Activated CD8-positive, alpha-beta memory T cell treated with anti-CD3 and anti-CD28 coated beads for 36 hours (primary cell): ENCODE measurements around the gene MACROD2. TPM values are rescaled to one million over a fixed set of nuclear protein-coding genes. Genes with fewer than 3 reads are reported as not detected.
"Not testable (repeated sequence)": the region's sequence is repeated elsewhere in the genome, so short reads cannot be mapped to it uniquely, and the experiment has no call there.

Source experiments
- CTCF ChIA-PET: fragments of 350-600 bp; sonication (Branson Sonifier 250); formaldehyde crosslinking; loops from one replicate; lab custom pipeline; 2021; ENCODE audit warnings: antibody characterized with exemption; lab: Charles Lee
- POLR2A ChIA-PET: fragments of 350-600 bp; sonication (Branson Sonifier 250); formaldehyde crosslinking; loops from one replicate; lab custom pipeline; 2021; ENCODE audit warnings: antibody characterized with exemption; lab: Charles Lee
- total RNA-seq, 2 experiments: library from RNA; stranded (reverse); gene quantifications; one replicate each; pipeline ENCODE4 v1.2.3, GENCODE V29; 2021

Gene MACROD2
- total RNA-seq, 2 experiments from 2014 or later: not detected

DNA sequence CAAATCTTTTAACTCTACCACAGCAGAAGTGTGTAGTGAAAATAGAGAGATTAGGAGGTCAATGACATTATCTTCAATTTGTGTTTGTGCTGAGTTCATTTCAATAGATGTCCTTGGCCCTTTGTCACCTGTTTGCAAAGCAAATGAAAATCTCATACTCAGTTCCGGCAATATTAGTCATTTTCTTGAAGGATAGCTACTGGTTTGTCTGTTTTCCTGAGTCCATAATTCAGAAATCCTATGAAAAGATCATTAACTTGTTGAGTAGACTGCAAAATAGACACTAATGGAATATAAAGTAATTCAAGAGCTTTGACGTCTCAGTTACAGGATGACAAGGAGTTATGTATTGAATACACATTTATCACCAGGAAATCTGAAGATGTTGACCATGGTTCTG is 1163.2 kb downstream of the MACROD2 start:
- ChIA-PET CTCF (no interaction called here), POLR2A (no interaction called here)

DNA sequence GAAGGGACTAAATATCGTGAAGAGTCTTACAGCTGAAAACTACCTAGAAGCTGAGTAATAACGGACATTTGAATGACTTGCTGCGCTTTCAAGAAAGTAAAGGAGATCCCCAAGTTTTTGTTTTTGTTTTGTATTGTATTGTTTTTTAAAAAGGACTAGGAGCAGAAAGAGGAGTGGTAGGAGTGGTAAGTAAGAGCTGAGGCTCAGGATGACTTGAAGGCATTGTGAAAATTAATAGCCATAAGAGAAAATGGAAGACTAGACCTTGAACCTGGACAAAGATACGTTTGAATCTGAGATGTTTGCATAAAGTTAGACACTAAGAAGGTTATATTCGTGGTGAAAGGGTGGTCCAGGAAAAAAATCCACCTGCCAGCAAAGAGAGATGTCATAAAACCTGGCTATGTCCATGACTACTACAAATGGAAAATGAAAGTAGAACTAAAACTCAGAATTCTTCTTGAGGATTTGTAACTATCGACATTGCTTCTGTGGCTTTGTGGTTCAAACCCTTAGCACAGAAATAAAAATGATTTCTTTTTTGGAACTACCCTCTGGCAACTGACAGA is 1166.8 kb downstream of the MACROD2 start:
- ChIA-PET CTCF (no interaction called here), POLR2A (no interaction called here)

DNA sequence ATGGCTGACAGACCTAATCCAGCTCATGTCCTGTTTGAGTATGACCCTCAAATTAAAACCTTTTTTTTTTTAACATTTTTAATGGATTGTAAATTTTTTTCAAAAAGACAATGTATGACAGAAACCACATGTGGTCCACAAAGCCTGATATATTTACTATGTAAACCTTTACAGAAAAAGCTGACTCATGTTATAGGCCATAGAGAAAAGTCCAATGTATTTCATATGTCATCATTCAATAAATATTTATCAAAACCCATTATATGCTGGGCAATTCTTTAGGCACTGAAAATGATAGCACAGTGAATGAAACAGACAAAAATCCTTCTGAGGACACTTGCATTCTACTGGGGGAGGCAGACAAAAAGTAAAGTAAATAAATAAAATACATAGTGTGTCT is 1168.3 kb downstream of the MACROD2 start:
- ChIA-PET POLR2A (no interaction called here), CTCF (no interaction called here)

DNA sequence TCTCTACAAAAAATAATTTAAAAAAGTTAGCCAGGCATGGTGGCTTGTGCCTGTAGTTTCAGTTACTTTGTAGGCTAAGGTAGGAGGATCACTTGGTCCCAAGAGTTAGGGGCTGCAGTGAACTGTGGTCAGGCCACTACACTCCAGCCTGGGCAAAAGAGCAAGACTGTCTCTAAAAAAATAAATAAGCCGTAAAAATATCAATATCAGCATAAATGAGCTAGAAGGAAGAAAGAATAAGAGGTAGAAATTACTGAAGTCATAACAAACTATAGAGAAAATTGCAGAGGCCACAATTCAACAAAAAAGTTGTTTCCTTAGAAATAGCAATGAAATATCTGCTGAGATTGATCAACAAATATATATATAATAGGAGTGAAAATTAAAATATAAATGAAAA is 1169.4 kb downstream of the MACROD2 start:
- ChIA-PET CTCF (no interaction called here), POLR2A (no interaction called here)

DNA sequence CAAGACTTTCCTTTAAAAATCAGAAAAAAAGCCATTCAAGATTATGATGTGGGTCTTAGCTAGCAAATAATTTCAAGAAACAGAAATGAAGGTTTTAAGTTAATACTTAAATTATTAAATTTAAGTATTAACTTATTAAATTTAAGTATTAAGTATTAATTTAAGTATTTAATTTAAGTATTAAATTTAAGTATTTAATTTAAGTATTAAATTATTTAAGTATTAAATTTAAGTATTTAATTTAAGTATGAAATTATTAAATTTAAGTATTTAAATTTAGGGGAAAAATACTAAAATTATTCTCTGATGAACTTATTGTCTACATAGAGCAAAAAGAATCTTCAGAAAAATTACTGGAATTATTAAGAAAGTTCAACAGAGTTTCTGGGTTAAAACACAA is 1171.4 kb downstream of the MACROD2 start:
- CTCF ChIA-PET: no interaction called here
- POLR2A ChIA-PET: no interaction called here

DNA sequence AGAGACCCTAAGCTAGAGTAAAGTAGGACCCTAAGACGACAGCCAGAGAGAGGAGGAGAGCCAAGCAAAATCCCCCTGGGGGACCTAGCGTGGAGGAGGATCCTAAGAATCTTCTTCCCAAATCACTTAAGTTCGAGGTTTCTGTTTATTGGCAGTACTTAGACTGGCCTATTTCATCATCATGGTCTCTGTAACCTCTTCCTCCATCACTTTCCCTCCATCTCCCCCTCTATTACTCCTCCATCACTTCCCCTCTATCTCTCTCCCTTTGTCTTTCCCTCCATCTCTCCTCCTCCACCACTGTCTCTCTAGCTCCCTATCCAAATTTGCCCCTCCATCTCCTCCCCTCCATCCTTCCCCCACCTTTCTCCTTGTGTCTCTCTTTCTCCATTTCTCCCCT is 1175.7 kb downstream of the MACROD2 start:
- ChIA-PET CTCF (no interaction called here), POLR2A (no interaction called here)

DNA sequence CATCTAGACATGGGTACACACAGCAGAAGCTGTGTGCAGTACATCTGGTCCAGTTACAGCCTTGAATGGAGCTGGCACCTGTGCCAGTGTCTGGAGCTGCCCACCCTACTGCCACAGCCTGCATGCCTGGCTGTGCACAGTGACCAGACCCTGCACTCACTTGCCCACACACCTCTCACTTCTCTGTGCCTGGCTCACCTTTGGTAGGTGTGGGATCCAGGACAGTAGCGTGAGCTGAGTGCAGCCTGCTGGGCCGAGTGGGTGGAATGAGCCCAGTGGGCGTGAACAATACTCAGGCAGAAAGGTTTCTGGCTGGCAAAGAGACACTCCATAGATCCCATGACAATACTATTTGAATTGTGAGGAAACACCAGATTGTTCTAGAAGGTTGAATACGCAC is 1181.6 kb downstream of the MACROD2 start:
- CTCF ChIA-PET: no interaction called here
- POLR2A ChIA-PET: no interaction called here

DNA sequence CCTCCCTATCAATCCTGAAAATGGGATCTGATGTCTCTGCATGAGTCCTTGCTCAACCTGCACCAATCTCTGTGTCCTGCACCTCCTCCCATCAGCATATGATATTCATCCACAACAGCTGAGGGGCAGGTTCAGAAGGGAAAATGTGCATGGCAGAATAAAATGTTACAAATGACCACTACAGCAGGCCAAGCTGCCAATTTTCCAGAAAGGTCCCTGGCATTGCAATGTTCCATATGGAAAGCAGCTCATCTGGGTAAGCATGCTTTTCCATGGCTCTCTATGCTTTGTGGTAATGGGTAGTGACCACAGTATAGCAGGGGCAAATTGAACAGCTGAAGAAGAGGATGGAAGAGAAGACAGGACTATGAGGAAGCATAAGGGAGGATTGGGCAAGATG is 1183.3 kb downstream of the MACROD2 start:
- ChIA-PET CTCF (no interaction called here), POLR2A (no interaction called here)

DNA sequence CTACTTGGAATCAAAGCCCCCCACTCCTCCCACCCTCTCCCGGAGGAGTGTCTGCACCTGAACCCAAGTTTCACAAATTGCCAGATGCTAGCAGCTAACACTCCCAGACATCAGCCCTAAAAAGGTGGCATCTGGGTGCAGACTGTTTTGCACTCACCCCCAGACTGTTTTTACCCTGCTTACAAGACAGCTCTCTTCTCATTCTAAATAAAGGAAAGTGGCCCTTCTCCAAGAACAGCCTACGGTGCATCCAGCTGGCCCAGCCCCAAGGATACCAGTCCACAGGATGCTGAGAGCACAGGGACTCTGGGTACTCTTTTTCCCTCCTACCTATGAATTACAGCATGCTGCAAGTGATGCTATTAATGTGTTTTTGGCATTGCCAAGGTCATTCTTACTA is 1184.1 kb downstream of the MACROD2 start:
- POLR2A ChIA-PET: no interaction called here
- CTCF ChIA-PET: no interaction called here

DNA sequence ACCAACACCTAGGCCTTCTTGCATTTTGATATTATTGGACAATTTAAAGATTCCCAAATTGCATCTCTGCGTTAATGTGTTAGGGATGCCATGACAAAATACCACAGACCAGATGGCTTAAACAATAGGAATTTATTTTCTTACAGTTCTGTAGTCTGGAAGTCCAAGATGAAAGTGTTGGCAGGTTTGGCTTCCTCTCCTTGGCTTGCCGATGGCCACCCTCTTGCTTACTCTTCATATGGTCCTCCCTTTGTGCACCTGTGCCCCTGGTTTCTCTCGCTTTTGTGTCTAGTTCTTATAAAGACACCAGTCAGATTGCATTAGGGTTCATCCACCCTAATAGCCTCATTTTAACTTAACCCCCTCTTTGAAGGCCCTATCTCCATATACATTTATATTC is 1184.5 kb downstream of the MACROD2 start:
- CTCF ChIA-PET: no interaction called here
- POLR2A ChIA-PET: no interaction called here

DNA sequence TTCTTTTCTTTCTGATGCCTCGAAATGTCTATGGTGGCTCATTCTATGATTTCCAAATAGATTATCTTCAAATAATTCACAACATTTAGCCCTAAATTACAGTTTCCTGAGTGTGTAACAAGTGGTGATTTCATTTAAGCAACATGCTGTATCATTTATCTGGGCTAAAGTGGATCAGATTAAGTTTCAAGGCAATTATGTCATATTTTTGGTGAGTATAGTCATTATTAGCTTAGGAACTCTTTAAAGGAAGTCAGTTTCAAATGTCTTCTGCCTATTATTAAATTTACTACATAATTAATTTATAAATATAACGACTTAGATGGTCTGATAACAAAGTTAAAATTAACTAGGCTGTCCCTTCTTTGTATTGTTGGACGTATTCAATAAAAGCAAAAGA is 1190.0 kb downstream of the MACROD2 start:
- CTCF ChIA-PET: no interaction called here
- POLR2A ChIA-PET: no interaction called here

DNA sequence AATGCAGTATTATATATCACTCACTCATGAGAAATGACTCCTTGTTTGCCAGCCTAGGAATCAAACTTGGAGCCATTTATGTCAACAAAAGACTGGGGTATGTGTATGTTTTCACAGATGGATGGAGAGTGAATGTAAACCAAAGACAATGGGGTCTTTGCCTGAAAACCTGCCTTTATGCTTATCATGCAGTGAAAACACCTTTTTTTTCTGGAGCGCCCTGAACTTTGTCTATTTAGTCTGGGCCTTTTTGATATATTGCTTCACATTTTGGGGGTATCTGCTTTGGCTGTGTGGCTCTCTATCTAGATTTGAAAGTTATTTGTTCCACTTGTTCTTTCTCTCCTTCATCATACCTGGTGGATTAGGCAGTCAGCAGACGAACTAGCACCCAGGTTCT is 1190.6 kb downstream of the MACROD2 start:
- ChIA-PET POLR2A (no interaction called here), CTCF (no interaction called here)

DNA sequence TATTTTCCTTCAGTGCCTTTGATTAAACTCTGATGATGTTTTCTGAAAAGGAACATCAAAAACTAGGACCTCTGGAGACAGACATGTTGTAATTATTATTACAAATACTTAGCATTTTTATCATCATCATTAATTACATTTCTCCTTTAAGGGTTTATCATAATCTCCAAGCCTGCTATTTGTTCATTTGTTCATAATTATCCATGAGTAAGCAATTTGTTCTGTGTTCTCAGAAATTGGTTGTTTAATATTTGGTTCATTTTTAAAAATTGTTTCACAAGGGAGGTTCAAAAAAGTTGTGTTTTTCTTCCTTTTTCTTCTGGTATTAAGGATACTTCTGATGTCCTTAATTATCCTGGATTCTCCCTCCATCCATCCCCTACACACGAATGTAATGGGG is 1192.3 kb downstream of the MACROD2 start:
- POLR2A ChIA-PET: no interaction called here
- CTCF ChIA-PET: no interaction called here

DNA sequence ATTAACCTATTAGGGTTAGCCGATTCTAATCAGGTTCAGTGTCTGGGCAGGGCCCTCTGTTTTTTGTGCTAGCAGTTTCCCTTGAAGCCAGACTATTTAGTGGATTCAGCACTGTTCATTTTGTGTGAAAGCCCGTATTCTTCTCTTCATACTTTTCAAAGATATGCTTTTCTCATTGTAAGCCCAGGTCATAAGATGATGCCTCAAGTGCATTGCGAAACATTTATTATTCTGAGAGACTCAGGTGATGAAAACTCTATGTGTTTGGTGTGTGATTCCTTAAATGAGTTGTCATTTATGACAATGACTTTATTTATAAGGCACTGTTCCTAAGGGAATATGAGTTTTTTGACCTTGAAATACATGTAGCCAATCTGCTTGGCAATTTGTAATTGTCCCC is 1193.1 kb downstream of the MACROD2 start:
- ChIA-PET CTCF (no interaction called here), POLR2A (no interaction called here)

DNA sequence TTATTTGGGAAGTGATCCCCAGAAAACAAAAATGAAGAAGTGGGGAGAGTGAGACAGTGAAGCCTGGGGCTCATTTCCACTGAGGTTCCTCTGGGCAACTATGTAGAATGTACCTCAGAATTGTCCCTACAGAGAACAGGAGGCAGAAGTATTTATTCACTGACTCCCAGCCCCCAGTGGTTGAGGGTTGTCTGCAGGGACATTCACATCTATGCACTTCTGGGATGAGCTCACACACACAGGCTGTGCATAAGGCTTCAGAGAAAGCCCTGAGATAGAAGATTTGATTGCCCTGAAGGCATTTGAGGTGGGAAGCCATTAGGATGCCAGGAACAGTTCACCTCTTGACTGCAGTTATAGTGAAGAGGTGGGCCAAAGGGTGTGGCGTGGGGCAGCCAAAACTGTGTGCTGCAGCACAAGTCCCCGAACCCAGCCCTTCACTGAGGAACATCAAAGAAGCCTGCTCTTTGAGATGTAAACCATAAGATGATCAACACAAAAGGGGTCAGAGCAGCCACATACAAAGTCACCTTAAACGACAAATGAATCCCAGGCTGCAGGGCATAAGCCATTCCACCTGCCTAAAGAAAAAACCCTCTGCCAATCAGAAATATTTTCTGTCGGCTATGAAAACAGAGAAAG is 1195.9 kb downstream of the MACROD2 start:
- ChIA-PET POLR2A (no interaction called here), CTCF (no interaction called here)

DNA sequence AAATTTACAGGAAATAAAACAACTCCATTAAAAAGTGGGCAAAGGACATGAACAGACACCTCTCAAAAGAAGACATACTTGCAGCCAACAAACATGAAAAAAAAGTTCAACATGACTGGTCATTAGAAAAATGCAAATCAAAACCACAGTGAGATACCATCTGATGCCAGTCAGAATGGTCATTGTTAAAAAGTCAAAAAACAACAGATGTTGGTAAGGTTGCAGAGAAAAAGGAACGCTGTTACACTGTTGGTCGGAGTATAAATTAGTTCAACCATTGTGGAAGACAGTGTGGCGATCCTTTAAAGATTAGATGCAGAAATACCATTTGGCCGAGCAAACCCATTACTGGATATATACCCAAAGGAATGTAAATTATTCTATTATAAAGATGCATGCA is 1200.1 kb downstream of the MACROD2 start:
- CTCF ChIA-PET: no interaction called here

DNA sequence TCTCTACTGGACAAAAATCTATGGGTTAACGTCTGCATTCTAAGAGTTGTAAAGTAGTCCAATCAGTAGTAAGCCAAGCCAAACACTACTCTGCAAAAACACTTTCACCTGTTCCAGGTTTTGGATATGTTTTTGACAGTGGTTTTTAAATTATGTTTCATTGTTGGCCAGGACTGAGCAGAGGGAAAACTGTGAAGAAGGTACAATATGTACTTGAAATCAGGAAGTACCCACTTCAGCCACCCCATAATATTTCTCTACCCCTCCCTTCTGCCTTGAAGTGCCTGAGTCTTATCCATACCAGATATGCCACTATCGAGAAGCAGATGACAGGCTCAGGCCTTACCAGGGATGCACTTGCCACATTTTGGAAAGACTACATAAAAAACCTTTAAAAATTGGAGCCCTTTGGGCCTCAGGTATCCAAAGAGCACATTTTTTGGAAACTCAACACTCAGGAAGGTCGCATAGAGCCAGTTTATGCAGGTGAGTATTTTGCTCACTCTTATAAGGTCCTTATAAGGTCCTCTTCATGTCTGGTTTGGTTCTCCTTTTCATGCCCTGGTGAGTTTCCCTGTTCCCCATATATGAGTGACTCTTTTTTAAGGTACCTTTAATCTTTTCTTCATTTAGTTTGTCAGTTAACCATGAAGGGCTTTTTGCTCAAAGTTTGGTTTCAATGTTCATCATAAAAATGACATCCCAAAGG is 1201.4 kb downstream of the MACROD2 start:
- ChIA-PET CTCF (no interaction called here), POLR2A (no interaction called here)

More for the DNA sequence above, 1200.1 kb downstream of the MACROD2 start:
- POLR2A ChIA-PET: no interaction called here

DNA sequence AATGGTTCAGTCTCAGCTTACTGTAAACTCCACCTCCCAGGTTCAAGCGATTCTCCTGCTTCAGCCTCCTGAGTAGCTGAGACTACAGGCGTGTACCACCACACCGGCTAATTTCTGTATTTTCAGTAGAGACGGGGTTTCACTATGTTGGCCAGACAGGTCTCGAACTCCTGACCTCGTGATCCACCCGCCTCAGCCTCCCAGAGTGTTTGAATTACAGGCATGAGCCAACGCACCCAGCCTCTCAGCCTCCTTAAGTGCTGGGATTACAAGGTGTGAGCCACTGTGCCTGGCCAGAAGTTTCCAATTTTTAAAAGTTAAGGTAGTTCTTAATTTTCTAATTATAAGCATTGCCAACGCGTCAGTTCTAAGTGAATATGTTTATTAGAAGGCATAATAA is 1202.7 kb downstream of the MACROD2 start:
- CTCF ChIA-PET: not testable (repeated sequence)

DNA sequence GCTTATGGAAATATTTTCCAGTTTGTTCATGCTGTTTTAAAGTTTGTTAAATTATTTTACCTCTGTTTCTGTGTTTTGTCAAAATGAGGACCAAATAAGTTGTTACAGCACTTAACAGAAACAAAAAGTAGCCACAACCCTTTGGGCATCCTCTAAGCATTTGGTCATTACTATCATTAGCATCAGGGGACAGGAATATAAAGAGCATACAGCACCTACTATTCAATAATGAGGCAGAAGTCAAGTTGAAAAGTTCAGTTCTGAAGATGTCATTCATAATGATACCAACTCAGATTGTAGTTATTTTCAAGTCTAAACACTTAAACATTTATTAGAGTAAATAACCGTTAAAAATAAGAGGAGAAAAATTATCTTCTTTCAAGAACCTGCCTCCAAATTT is 1204.4 kb downstream of the MACROD2 start:
- POLR2A ChIA-PET: no interaction called here
- CTCF ChIA-PET: interaction anchor here (0.7 kb wide), 1 partner anchor 249 kb away, joined by 3 read pairs; no protein-coding TSS in a partner anchor

More for the DNA sequence above, 1202.7 kb downstream of the MACROD2 start:
- POLR2A ChIA-PET: not testable (repeated sequence)

DNA sequence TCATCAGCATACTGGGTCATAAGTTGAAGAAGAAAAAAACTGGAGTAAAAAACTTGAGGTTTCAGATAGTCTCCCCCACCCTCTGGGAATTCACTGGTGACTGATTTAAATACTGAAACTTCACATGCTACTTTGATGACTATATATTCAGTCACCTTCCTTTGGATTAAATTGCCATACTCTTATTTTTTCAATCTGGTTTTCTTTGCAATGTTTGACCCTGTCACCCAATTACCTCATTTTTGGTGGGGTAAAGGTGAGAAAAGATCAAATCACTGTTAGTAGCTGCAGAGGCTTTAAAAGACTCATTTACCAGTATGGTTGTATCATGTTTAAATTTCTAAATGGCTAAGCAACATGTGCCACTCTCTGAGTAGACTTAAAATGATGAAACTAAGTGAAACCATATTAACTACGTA is 1204.8 kb downstream of the MACROD2 start:
- CTCF ChIA-PET: interaction anchor here (0.7 kb wide), 1 partner anchor 249 kb away, joined by 3 read pairs; no protein-coding TSS in a partner anchor
- POLR2A ChIA-PET: no interaction called here

DNA sequence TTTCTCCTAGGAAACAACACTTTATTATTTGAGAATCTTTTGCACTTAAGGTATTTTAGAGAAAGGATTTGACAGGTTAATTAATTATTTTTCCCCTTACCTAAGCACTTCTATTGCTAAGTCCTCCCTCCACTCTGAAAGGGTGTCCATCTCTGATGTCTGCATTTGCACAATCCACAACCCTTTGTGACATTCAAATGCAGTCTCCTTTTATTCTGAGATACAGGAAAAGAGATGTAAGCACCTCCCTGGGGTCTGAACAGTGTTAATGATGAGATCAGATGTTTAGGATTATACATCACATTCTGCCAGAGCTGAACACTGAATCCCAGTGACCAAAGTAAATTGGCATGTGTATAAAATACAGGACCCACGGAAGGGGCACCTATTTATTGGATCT is 1206.3 kb downstream of the MACROD2 start:
- CTCF ChIA-PET: no interaction called here
- POLR2A ChIA-PET: no interaction called here
